ENCODE data around the gene TAGLN3.

- TF ChIP-seq, protein P1, sequence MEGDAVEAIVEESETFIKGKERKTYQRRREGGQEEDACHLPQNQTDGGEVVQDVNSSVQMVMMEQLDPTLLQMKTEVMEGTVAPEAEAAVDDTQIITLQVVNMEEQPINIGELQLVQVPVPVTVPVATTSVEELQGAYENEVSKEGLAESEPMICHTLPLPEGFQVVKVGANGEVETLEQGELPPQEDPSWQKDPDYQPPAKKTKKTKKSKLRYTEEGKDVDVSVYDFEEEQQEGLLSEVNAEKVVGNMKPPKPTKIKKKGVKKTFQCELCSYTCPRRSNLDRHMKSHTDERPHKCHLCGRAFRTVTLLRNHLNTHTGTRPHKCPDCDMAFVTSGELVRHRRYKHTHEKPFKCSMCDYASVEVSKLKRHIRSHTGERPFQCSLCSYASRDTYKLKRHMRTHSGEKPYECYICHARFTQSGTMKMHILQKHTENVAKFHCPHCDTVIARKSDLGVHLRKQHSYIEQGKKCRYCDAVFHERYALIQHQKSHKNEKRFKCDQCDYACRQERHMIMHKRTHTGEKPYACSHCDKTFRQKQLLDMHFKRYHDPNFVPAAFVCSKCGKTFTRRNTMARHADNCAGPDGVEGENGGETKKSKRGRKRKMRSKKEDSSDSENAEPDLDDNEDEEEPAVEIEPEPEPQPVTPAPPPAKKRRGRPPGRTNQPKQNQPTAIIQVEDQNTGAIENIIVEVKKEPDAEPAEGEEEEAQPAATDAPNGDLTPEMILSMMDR (conservative IDR thresholded peaks at IDR 0.05 in 1 of 2, IDR thresholded peaks at IDR 0.05 in 1 of 2; ENCODE audit: extremely low read depth in 1 of 2, insufficient read depth in 1 of 2, low read depth in 1 of 2, low read length in 2 of 2), result no peak
- TF ChIP-seq EZH2 (IDR thresholded peaks at IDR 0.05; ENCODE audit: borderline replicate concordance, low read length), result no peak
Measured at GRCh38 chr3:111956449-111956848, 42.3 kb upstream of the TAGLN3 start.

Measured in mammary epithelial cell (primary cell).